ENCODE data around the gene DHCR24. TPM values are rescaled to one million over a fixed set of nuclear protein-coding genes. Genes with fewer than 3 reads are reported as not detected.

Gene DHCR24
- total and polyA plus RNA-seq, 2 donors (not counting 3 experiments of a cell fraction or from before 2014, with no cell fraction given) = 223 to 239 TPM

DNA sequence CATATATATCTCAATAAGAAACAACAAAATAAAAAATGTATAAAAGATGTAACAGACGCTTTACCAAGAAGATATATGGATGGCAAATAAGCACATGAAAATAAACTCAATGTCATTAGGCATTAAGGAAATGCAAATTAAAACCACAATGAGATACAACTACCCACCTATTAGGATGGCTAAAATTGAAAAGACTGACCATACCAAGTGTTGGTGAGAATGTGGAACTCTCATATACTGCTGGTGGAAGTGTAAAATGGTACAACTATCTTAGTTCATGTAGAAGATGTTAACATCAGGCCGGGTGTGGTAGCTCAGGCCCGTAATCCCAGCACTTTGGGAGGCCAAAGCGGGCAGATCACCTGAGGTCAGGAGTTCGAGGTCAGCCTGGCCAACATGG, 43.5 kb downstream of the DHCR24 start:
- BruUV-seq (replicated peaks) = no TSS peak
- FAIRE-seq (no peak), DNase-seq (ENCODE audit: low read depth, low spot score) (no peak)
- Histone ChIP-seq H3K9me3 (replicated peaks; ENCODE audit: control insufficient read depth, insufficient read depth, low read length) (no peaks in the 10 kb centered on the region), H3K36me3 (ENCODE audit: control insufficient read depth in 2 of 2, extremely low read depth in 1 of 2, insufficient read depth in 2 of 2, low read length in 2 of 2) (peaks cover 0 to 2% of the 10 kb centered on the region in 2 experiments), H3K27ac (ENCODE audit: insufficient read depth, low read depth, low read length) (no peak overlapping the region), H3K27me3 (ENCODE audit: control insufficient read depth in 2 of 2, insufficient read depth in 2 of 2, low read length in 2 of 2) (no peaks in the 10 kb centered on the region), H3K4me2 (ENCODE audit: insufficient read depth, low read length) (no peak overlapping the region), H3K79me2 (ENCODE audit: control insufficient read depth, insufficient read depth, low read length) (no peaks in the 10 kb centered on the region), H3K9ac (replicated peaks; ENCODE audit: extremely low read depth, insufficient read depth, low read length) (no peak overlapping the region), H3K9me1 (replicated peaks; ENCODE audit: control insufficient read depth, extremely low read depth, insufficient read depth, low read length) (no peaks in the 10 kb centered on the region), H2AFZ (ENCODE audit: low read depth, low read length) (no peak overlapping the region), H3K4me1 (ENCODE audit: control insufficient read depth, extremely low read depth, insufficient read depth, low read length) (no peaks in the 10 kb centered on the region), H4K20me1 (replicated peaks; ENCODE audit: control insufficient read depth, extremely low read depth, insufficient read depth, low read length) (no peaks in the 10 kb centered on the region), H3K4me3 (replicated peaks in 1 of 3; ENCODE audit: insufficient read depth in 1 of 3, low read depth in 1 of 3, low read length in 3 of 3) (no peak overlapping the region)
- dilution Hi-C loops (cut with MboI; ENCODE audit: extremely low pct_ligation_motif_present, low sequenced_read_pairs) (no loop called here), intact Hi-C loops (cut with micrococcal nuclease) (no loop called here)
- ChIA-PET POLR2A (no interaction called here), CTCF (interaction anchor here (1.2 kb wide), 1 partner anchor 31 kb away, joined by 3 read pairs; no protein-coding TSS in a partner anchor)
- TF ChIP-seq POLR2AphosphoS5 (IDR thresholded peaks at IDR 0.05; ENCODE audit: insufficient read depth, low read depth, low read length) (no peak), JUN (IDR thresholded peaks at IDR 0.05; ENCODE audit: borderline replicate concordance, insufficient read depth, insufficient read length, low read depth) (no peak), MYC (IDR thresholded peaks at IDR 0.05; ENCODE audit: low read depth, low read length) (no peak), EZH2 (IDR thresholded peaks at IDR 0.05; ENCODE audit: borderline replicate concordance, low read depth, low read length, severe bottlenecking) (no peak), GATA2 (IDR thresholded peaks at IDR 0.05; ENCODE audit: insufficient read depth, insufficient read length, low read depth, low read length) (no peak), POLR2A (IDR thresholded peaks at IDR 0.05; ENCODE audit: low read depth, low read length) (no peak), CTCF (IDR thresholded peaks at IDR 0.05; ENCODE audit: extremely low read depth in 1 of 2, insufficient read depth in 1 of 2, low read depth in 1 of 2, low read length in 2 of 2) (no peak), FOS (IDR thresholded peaks at IDR 0.05; ENCODE audit: borderline replicate concordance, insufficient read depth, low read length) (no peak)
- TF ChIP-seq, protein P1, sequence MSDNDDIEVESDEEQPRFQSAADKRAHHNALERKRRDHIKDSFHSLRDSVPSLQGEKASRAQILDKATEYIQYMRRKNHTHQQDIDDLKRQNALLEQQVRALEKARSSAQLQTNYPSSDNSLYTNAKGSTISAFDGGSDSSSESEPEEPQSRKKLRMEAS (IDR thresholded peaks at IDR 0.05; ENCODE audit: insufficient read depth, insufficient read length) = no peak

Data from endothelial cell of umbilical vein (primary cell).